Mucosa of rectum (tissue), 2 donors: ENCODE data around the gene FADS2.

Source experiments
- H3K27ac ChIP-seq, 2 donors: one replicate each; pipeline ENCODE4 v1.7.0; 2013; ENCODE audit warnings: inconsistent platforms in 2 of 2, low read depth in 2 of 2, low read length in 2 of 2
- H3K27me3 ChIP-seq, 2 donors: one replicate each; pipeline ENCODE4 v1.7.0; 2013; ENCODE audit warnings: low read length in 2 of 2; ENCODE audit not compliant: control insufficient read depth in 2 of 2, insufficient read depth in 2 of 2
- H3K36me3 ChIP-seq, 2 donors: one replicate each; pipeline ENCODE4 v1.7.0; 2013; ENCODE audit warnings: low read length in 2 of 2; ENCODE audit not compliant: control insufficient read depth in 2 of 2, insufficient read depth in 2 of 2
- H3K4me1 ChIP-seq, 2 donors: one replicate each; pipeline ENCODE4 v1.7.0; 2013; ENCODE audit warnings: low read length in 2 of 2, mild to moderate bottlenecking in 1 of 2; ENCODE audit not compliant: control insufficient read depth in 2 of 2, insufficient read depth in 2 of 2
- H3K4me3 ChIP-seq, 2 donors: one replicate each; pipeline ENCODE4 v1.7.0; 2013; ENCODE audit warnings: low read length in 2 of 2
- H3K9ac ChIP-seq, 2 donors: one replicate each; pipeline ENCODE4 v1.7.0; 2013; ENCODE audit warnings: low read length in 2 of 2, low read depth in 1 of 2, mild to moderate bottlenecking in 1 of 2
- H3K9me3 ChIP-seq, 2 donors: one replicate each; pipeline ENCODE4 v1.7.0; 2013; ENCODE audit warnings: low read length in 2 of 2; ENCODE audit not compliant: control insufficient read depth in 2 of 2
- donor health status: healthy.
- donor health status: Normal muscosa, but diverticular disease.

Gene FADS2

DNA sequence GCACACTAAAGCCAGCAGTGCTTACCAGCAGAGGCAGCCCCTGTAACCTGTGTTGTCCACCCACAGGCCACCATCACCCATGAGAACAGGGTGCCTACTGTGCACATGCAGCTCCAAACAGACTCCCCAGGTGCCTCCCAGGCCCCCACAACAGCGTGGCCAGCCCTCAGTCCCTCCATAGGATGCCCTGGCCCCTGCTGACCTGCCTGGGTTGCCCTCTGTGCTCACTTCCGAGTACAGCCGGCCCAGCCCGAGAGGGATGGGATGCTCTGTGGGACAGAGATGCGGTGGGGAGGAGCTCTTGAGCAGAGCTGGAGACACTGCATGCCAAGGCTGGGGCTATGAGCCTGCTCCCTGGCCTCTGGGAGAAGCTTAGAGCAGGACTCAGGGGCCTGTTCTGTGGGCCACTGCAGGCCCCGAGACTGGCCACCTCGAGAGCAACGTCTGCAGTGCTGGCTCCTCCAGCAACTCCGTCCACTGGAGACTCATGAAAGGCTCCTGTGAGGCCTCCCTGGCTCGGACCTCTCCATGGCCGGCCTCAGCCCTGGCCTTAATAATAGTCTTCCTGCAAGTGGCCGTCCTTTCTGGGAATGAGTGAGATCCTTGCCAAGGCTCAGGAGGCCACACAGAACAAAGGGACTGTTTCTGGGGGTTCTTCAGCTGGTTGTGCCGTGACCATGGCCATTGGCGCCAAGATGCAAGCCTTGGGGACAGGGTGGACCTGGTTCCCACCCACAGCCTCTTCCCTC lies 27.0 kb downstream of the FADS2 start:
- H3K27me3 ChIP-seq: peaks cover 0 to 3% of the 10 kb centered on the region in 2 donors
- no peak overlapping the region for H3K4me3 ChIP-seq
- H3K4me1 ChIP-seq: no peaks in the 10 kb centered on the region
- H3K9ac ChIP-seq: no peak overlapping the region
- peaks cover 0 to 2% of the 10 kb centered on the region in 2 donors for H3K36me3 ChIP-seq
- no peaks in the 10 kb centered on the region for H3K9me3 ChIP-seq
- no peak overlapping the region for H3K27ac ChIP-seq

- no peak overlapping the region for H3K4me3 ChIP-seq
- H3K9me3 ChIP-seq: no peaks in the 10 kb centered on the region
- H3K27ac ChIP-seq: no peak overlapping the region
- peaks cover 0 to 3% of the 10 kb centered on the region in 2 donors for H3K27me3 ChIP-seq
- no peak overlapping the region for H3K9ac ChIP-seq
- no peaks in the 10 kb centered on the region for H3K36me3 ChIP-seq
- no peaks in the 10 kb centered on the region for H3K4me1 ChIP-seq
These were observed 28.0 kb downstream of the FADS2 start for GRCh38 chr11:61855939-61856680.

DNA sequence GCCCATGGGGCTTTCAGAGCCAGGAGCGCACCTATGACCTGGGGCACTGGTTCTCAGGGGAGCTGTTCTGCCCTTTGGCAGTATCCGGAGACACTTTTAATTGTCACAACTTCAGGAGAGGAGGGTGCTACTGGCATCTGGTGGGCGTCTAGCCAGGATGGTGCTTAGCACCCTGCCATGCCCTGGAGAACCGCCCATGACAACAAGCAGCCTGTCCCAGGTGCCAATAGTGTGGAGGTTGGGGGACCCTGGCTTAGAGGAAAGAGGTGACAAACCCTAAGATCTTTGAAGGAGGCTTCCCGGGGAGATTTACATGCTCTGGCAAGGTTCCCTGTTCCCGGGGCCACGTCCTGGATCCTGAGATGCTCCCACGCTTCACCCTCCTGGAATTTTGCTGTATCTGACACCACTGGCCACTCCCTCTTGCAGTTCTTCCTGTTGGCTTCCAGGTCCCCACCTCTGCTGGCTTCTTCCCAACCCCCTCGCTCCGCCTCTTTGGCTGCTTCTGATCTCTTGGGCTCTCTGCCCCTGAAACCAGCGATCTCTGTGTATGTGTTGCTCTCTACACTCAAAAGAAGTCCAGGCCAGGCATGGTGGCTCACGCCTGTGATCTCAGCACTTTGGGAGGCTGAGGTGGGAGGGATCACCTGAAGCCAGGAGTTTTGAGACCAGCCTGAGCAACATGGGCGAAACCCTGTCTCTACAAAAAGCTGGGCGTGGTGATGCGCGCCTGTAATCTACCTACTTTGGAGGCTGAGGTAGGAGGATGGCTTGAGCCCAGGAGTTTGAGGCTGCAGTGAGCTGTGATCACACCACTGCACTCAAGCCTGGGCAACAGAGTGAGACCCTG lies 32.2 kb downstream of the FADS2 start:
- Histone ChIP-seq H3K27me3 (peaks cover 0 to 3% of the 10 kb centered on the region in 2 donors), H3K36me3 (no peaks in the 10 kb centered on the region), H3K4me1 (no peaks in the 10 kb centered on the region), H3K9me3 (no peaks in the 10 kb centered on the region), H3K4me3 (no peak overlapping the region), H3K9ac (no peak overlapping the region), H3K27ac (no peak overlapping the region)

DNA sequence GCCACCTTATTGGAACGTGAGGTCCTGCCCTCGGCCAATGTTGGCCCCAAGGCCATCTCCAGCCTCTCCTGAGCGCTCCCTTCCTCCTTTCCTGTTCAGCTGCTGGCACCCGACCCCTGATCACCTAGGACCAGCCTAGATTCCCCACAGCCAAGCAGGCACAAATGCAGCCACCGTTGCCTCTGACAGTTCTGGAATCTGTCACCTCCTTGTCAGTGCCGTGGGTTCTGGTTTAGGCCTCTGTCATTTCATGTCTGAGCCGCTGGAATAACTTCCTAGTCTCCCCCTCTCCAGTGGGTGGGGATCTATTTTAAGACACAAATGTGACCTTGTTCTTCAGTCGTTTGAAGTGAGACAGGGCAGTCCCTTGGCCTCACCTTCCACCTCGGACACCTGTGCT lies 33.5 kb downstream of the FADS2 start:
- no peaks in the 10 kb centered on the region for H3K9me3 ChIP-seq
- no peaks in the 10 kb centered on the region for H3K27me3 ChIP-seq
- H3K27ac ChIP-seq: no peak overlapping the region
- H3K9ac ChIP-seq: no peak overlapping the region
- H3K36me3 ChIP-seq: no peaks in the 10 kb centered on the region
- H3K4me3 ChIP-seq: no peak overlapping the region
- no peaks in the 10 kb centered on the region for H3K4me1 ChIP-seq

- Histone ChIP-seq H3K36me3 (no peaks in the 10 kb centered on the region), H3K27ac (no peak overlapping the region), H3K4me1 (no peaks in the 10 kb centered on the region), H3K9me3 (no peaks in the 10 kb centered on the region), H3K27me3 (no peaks in the 10 kb centered on the region), H3K9ac (no peak overlapping the region), H3K4me3 (no peak overlapping the region)
These were observed 34.8 kb downstream of the FADS2 start for GRCh38 chr11:61862714-61863547.

DNA sequence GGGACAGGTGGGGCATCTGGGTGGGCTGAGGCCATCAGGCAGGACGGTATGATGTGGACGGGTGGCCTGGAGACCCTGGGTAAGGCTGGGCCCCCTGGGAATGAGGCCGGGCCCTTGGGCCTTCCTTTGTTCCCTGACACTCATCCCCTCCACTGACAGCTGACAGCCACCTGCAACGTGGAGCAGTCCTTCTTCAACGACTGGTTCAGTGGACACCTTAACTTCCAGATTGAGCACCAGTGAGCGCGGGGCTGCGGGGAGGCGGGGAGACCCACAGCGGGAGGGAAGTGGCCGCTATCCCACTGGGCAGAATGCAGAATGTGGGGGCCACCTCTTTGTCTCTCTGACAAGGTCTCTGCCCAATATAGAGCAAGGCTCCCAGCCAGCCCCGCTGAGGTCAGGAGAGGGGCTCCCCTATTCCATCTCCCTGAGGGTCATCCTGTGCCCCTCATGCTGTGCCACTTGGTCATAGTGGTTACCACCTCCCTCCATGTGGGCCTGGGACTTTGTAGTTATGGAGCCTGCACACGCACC lies 35.5 kb downstream of the FADS2 start:
- Histone ChIP-seq H3K27ac (no peak overlapping the region), H3K4me3 (no peak overlapping the region), H3K9me3 (no peaks in the 10 kb centered on the region), H3K27me3 (no peaks in the 10 kb centered on the region), H3K9ac (no peak overlapping the region), H3K4me1 (no peaks in the 10 kb centered on the region), H3K36me3 (no peaks in the 10 kb centered on the region)

DNA sequence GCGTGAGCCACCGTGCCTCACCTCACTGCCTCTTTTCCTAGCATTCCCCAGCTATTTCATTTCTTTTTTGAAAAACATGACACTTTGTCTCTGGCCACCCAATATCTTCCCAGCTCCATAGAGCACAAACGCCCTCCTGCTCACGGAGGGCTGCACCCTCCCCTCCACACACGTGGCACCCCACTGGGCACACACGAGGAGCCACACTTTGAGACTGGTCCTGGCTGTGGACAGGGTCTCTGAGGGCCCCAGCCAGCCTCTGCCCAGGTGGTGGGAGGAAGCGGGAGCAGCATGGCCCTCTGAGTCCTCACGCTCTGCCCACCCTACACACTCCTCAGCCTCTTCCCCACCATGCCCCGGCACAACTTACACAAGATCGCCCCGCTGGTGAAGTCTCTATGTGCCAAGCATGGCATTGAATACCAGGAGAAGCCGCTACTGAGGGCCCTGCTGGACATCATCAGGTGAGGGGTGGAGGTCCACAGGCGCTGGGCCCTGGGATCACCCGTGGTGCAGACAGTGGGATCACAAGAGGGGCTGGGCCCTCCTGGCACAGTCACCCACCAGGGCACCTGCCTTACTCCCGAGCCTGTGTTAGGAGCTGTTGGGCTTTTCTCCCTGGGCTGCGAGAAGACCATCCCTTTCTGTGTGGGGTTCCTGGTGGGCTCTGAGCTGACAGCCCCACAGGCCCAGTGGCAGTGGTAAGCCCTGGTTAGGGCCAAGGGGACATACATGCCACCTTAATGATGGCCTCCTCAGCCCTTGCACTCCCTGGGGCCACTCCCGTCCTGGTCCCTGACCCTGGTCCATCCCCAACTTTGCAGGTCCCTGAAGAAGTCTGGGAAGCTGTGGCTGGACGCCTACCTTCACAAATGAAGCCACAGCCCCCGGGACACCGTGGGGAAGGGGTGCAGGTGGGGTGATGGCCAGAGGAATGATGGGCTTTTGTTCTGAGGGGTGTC lies 37.0 kb downstream of the FADS2 start:
- no peak overlapping the region for H3K4me3 ChIP-seq
- no peaks in the 10 kb centered on the region for H3K9me3 ChIP-seq
- no peaks in the 10 kb centered on the region for H3K27me3 ChIP-seq
- H3K4me1 ChIP-seq: no peaks in the 10 kb centered on the region
- no peak overlapping the region for H3K27ac ChIP-seq
- no peaks in the 10 kb centered on the region for H3K36me3 ChIP-seq
- H3K9ac ChIP-seq: no peak overlapping the region

- no peaks in the 10 kb centered on the region for H3K9me3 ChIP-seq
- H3K4me3 ChIP-seq: no peak overlapping the region
- H3K4me1 ChIP-seq: peaks cover 1 to 5% of the 10 kb centered on the region in 2 donors
- H3K27me3 ChIP-seq: peaks cover 1 to 2% of the 10 kb centered on the region in 2 donors
- H3K36me3 ChIP-seq: no peaks in the 10 kb centered on the region
- H3K9ac ChIP-seq: no peak overlapping the region
- no peak overlapping the region for H3K27ac ChIP-seq
These were observed 38.3 kb downstream of the FADS2 start for GRCh38 chr11:61866231-61866957.
